Mesodermal cell (in vitro differentiated cells): ENCODE results near the gene ATG7.
"Not testable (repeated sequence)": the region's sequence is repeated elsewhere in the genome, so short reads cannot be mapped to it uniquely, and the experiment has no call there.

Experiments used
- H3K27ac ChIP-seq: 2 replicates; pipeline ENCODE4 v1.7.0; 2013; ENCODE audit warnings: mild to moderate bottlenecking, low read depth, low read length, moderate library complexity; ENCODE audit not compliant: severe bottlenecking
- H3K36me3 ChIP-seq: 2 replicates; pipeline ENCODE4 v1.7.1; 2013; ENCODE audit warnings: mild to moderate bottlenecking, low read length, moderate library complexity; ENCODE audit not compliant: control insufficient read depth, insufficient read depth
- H3K4me1 ChIP-seq: one replicate; pipeline ENCODE4 v1.7.1; 2013; ENCODE audit warnings: mild to moderate bottlenecking, low read length; ENCODE audit not compliant: insufficient read depth, control insufficient read depth, poor library complexity, severe bottlenecking
- H3K4me3 ChIP-seq: 2 replicates; pipeline ENCODE4 v1.7.0; 2013; ENCODE audit warnings: low read length, control low read depth, mild to moderate bottlenecking; ENCODE audit not compliant: insufficient read depth, poor library complexity, severe bottlenecking; ENCODE audit errors: extremely low read depth
- H3K9me3 ChIP-seq: 2 replicates; pipeline ENCODE4 v1.7.1; 2013; ENCODE audit warnings: mild to moderate bottlenecking, low read length, moderate library complexity; ENCODE audit not compliant: control insufficient read depth
- WGBS, 2 experiments: methylation state at CpG; one replicate each; pipeline ENCODE4 v1.1.5; 2013; ENCODE audit warnings: missing lambda C conversion rate in 2 of 2; ENCODE audit not compliant: insufficient coverage in 2 of 2; 5-methylcytosine and 5-hydroxymethylcytosine counted together

The ATG7 gene

DNA sequence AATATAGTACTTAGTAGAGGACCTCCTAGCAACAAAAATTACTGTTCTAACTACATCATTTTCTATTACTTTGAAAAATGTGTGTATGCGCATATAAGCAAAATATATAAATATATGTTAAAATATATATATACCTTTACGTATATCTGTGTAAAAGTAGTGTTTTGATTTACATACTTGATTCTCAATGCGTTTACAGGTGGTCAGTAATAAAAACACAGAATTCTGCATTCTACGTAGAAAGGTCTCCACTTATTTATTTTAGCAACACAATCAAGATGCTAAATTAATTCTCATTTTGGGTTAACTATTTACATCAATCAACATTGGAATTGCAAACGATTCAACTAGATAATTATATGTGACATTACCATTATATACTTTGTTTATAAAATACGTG lies 158.0 kb downstream of the ATG7 start:
- Histone ChIP-seq H3K4me3 (no peak overlapping the region), H3K9me3 (peaks cover 3% of the 10 kb centered on the region), H3K27ac (no peak overlapping the region), H3K4me1 (no peaks in the 10 kb centered on the region), H3K36me3 (no peaks in the 10 kb centered on the region)
- no CpG with 5 or more reads among the region's 6 CpGs for WGBS, 2 experiments

GRCh38 chr3:11430624-11431023 lies 158.4 kb downstream of the ATG7 start:
- WGBS, 2 experiments: 60 to 80% methylated on average over 1 of the region's 2 CpGs
- H3K36me3 ChIP-seq: no peaks in the 10 kb centered on the region
- peaks cover 3% of the 10 kb centered on the region for H3K9me3 ChIP-seq
- no peaks in the 10 kb centered on the region for H3K4me1 ChIP-seq
- no peak overlapping the region for H3K27ac ChIP-seq
- H3K4me3 ChIP-seq: no peak overlapping the region

DNA sequence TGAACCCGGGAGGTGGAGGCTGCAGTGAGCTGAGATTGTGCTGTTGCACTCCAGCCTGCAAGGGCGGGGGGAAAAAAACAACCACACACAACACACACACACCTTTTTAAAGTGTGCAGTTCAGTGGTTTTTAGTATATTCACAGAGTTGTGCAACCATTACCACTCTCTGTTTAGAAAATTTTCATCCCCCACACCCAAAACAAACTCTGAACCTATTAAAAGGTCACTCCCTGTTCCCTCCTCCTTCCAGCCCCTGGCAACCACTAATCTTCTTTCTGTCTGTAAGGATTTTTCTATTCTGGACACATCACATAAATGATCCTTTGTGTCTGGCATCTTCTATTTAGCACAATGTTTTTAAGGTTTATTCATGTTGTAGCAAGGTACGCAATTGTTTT lies 159.1 kb downstream of the ATG7 start:
- WGBS, 2 experiments: no CpG with 5 or more reads among the region's 3 CpGs
- H3K27ac ChIP-seq: no peak overlapping the region

GRCh38 chr3:11434017-11434526 lies 161.9 kb downstream of the ATG7 start:
- no peak overlapping the region for H3K4me3 ChIP-seq
- WGBS, 2 experiments: 93% methylated on average over 2 to 3 of the region's 3 CpGs
- no peaks in the 10 kb centered on the region for H3K4me1 ChIP-seq
- no peaks in the 10 kb centered on the region for H3K36me3 ChIP-seq
- no peaks in the 10 kb centered on the region for H3K9me3 ChIP-seq
- H3K27ac ChIP-seq: no peak overlapping the region

More for the DNA sequence above, 159.1 kb downstream of the ATG7 start:
- H3K4me3 ChIP-seq: no peak overlapping the region
- H3K4me1 ChIP-seq: no peaks in the 10 kb centered on the region
- H3K9me3 ChIP-seq: no peaks in the 10 kb centered on the region
- H3K36me3 ChIP-seq: no peaks in the 10 kb centered on the region

DNA sequence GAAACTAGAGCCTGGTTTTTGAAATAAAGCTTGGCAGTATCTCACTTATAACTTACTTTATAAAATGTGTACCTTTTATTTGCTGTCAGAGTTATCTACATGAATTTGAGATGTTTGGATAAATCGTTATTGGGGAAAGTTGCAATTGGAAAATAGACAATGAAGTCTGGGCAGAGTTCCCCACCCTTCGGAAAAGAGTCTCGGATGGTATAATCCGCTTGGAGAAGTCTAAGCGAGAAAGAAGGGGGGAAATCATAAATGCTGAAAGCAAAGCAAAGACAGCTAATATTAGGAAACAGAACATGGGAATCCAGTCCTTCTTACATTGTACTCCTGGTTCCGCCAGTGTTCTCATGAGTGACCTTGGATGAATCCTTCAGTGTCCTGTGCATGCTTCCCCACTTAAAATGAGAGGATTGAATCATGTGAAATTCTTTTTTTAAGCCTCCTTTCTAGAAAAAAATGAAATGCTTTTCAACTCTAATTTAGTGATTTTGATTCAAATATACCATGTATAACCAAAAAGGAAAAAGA lies 162.4 kb downstream of the ATG7 start:
- WGBS, 2 experiments: 97 to 100% methylated on average over 4 to 5 of the region's 6 CpGs
- Histone ChIP-seq H3K4me1 (no peaks in the 10 kb centered on the region), H3K4me3 (no peak overlapping the region), H3K36me3 (no peaks in the 10 kb centered on the region), H3K9me3 (no peaks in the 10 kb centered on the region), H3K27ac (no peak overlapping the region)

DNA sequence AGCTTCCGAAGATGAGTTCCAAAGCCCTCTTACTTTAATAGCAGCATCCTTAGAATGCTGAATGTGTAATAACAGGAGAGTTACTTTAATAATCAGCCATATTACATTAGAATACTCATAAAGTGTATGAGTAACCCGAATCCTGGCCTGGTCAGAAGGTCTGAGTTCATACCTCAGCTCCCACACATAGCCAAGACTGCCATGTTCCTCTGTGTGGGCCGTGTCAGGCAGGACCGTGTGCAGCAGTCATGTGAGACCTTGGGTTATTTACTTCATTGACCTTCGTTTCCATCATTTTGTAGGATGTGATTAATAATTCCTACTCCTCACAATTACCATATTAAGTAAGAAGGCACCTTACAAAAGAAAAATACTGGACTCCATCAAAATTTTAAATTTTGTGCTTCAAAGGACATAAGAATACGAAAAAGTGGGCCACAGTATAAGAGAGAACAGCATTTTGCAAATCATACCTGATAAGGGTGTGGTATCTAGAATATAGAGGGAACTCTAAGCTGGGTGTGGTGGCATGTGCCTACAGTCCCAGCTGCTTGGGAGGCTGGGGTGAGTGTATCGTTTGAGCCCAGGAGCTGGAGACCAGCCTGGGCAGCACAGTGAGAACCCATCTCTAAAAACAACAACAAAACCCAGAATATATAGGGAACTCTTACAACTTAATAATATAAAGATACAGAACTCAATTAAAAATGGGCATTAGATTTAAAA lies 163.4 kb downstream of the ATG7 start:
- Histone ChIP-seq H3K9me3 (no peaks in the 10 kb centered on the region), H3K4me1 (no peaks in the 10 kb centered on the region), H3K36me3 (no peaks in the 10 kb centered on the region), H3K27ac (no peak overlapping the region), H3K4me3 (no peak overlapping the region)
- 100% methylated on average over 1 of the region's 7 CpGs; no CpG with 5 or more reads in 1 of the 2 experiments for WGBS, 2 experiments

- Histone ChIP-seq H3K4me3 (no peak overlapping the region), H3K36me3 (no peaks in the 10 kb centered on the region), H3K9me3 (no peaks in the 10 kb centered on the region), H3K4me1 (no peaks in the 10 kb centered on the region), H3K27ac (no peak overlapping the region)
- 81 to 100% methylated on average over 1 to 2 of the region's 2 CpGs for WGBS, 2 experiments
Observed at GRCh38 chr3:11436775-11437174, 164.6 kb downstream of the ATG7 start.

DNA sequence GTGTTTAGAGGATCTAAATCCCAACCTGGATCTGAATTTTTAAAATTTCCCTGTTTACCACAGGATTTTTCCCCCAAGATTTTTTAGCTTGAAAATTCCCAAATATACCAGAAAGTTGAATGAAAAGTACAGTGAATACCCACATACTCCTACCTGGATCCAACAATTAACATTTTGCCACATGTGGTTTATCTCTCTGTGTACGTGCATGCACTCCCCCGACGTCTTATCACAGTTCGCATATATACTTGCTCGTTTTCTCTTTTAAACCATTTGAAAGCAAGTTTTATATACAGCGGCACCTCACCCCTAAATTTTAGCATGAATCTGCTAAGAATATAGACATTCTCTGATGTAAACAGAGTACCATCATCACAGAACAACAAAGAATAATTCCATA lies 165.3 kb downstream of the ATG7 start:
- Histone ChIP-seq H3K36me3 (no peaks in the 10 kb centered on the region), H3K27ac (no peak overlapping the region), H3K4me3 (no peak overlapping the region), H3K9me3 (no peaks in the 10 kb centered on the region), H3K4me1 (no peaks in the 10 kb centered on the region)
- 91 to 98% methylated on average over 6 of the region's 6 CpGs for WGBS, 2 experiments

- 89 to 94% methylated on average over 1 to 2 of the region's 2 CpGs for WGBS, 2 experiments
- H3K4me1 ChIP-seq: no peaks in the 10 kb centered on the region
- H3K4me3 ChIP-seq: no peak overlapping the region
Observed at GRCh38 chr3:11438646-11439045, 166.4 kb downstream of the ATG7 start.

DNA sequence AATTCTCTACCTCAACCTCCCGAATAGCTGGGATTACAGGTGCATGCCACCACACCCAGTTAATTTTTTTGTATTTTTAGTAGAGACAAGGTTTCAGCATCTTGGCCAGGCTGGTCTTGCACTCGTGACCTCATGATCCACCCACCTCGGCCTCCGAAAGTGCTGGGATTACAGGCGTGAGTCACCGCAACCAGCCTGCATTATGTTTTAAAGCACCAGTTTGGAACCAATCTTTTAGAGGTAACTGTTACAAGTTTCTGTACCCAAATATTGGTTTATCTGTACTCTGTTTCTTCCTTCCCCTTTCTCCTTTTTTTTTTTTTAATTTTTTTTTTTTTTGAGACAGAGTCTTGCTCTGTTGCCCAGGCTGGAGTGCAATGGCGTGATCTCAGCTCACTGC lies 169.1 kb downstream of the ATG7 start:
- not testable (repeated sequence) for H3K27ac ChIP-seq, H3K4me3 ChIP-seq, H3K4me1 ChIP-seq, H3K36me3 ChIP-seq, H3K9me3 ChIP-seq
- WGBS, 2 experiments: 79 to 83% methylated on average over 5 to 6 of the region's 7 CpGs

More at GRCh38 chr3:11438646-11439045, 166.4 kb downstream of the ATG7 start:
- H3K9me3 ChIP-seq: no peaks in the 10 kb centered on the region
- H3K36me3 ChIP-seq: no peaks in the 10 kb centered on the region
- H3K27ac ChIP-seq: no peak overlapping the region

- H3K4me1 ChIP-seq: no peaks in the 10 kb centered on the region
- no peak overlapping the region for H3K4me3 ChIP-seq
- H3K36me3 ChIP-seq: no peaks in the 10 kb centered on the region
- H3K9me3 ChIP-seq: no peaks in the 10 kb centered on the region
- no peak overlapping the region for H3K27ac ChIP-seq
- whole genome bisulfite sequencing, 2 experiments: 100% methylated on average over 1 of the region's 1 CpG; no CpG with 5 or more reads in 1 of the 2 experiments
Observed at GRCh38 chr3:11444404-11444803, 172.2 kb downstream of the ATG7 start.
